DND-41 (cell line): ENCODE data around the gene ATXN2.

Source experiments
- EZH2 ChIP-seq: IDR thresholded peaks from 3 replicates; pipeline ENCODE4 v1.6.1; 2012; ENCODE audit warnings: borderline replicate concordance, low read depth, mild to moderate bottlenecking, moderate library complexity, low read length, inconsistent platforms; ENCODE audit not compliant: severe bottlenecking
- TF ChIP-seq, protein P1 (sequence below): IDR thresholded peaks from 2 replicates; pipeline ENCODE4 v1.5.1; 2012; ENCODE audit warnings: borderline replicate concordance, low read length, moderate library complexity, mild to moderate bottlenecking; ENCODE audit not compliant: poor library complexity, severe bottlenecking; ENCODE audit errors: extremely low read depth

DNA sequence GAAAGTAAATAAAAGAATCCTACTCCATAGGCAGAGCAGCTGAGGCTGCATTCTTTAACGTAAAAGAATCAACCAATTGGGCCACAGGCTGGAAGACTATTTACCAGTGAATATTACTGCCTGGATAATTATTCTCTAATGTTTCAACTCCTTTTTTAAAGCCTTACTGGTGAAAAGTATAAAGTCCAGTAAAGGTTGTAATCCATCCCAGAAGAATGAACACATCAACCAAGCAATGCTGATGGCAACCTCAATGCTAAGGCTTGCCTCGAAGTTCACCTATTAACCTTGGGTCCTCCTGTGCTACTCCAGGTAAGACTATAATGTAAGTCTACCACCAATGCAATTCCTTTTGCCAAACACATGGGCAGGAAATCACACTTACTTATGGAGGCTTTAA, 77.3 kb downstream of the ATXN2 start:
- TF ChIP-seq EZH2: no peak
- TF ChIP-seq, protein P1, sequence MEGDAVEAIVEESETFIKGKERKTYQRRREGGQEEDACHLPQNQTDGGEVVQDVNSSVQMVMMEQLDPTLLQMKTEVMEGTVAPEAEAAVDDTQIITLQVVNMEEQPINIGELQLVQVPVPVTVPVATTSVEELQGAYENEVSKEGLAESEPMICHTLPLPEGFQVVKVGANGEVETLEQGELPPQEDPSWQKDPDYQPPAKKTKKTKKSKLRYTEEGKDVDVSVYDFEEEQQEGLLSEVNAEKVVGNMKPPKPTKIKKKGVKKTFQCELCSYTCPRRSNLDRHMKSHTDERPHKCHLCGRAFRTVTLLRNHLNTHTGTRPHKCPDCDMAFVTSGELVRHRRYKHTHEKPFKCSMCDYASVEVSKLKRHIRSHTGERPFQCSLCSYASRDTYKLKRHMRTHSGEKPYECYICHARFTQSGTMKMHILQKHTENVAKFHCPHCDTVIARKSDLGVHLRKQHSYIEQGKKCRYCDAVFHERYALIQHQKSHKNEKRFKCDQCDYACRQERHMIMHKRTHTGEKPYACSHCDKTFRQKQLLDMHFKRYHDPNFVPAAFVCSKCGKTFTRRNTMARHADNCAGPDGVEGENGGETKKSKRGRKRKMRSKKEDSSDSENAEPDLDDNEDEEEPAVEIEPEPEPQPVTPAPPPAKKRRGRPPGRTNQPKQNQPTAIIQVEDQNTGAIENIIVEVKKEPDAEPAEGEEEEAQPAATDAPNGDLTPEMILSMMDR: no peak
